K562 (cell line): ENCODE measurements around the gene PTPRU. TPM values are rescaled to one million over a fixed set of nuclear protein-coding genes. Genes with fewer than 3 reads are reported as not detected.

Experiments used
- BMI1 ChIP-seq: fragments of 150-350 bp; IDR thresholded peaks from 2 replicates; pipeline ENCODE4 v1.6.1; 2014; ENCODE audit warnings: low read length
- CBFB ChIP-seq: sonication (generic); formaldehyde crosslinking; IDR thresholded peaks from 2 replicates; pipeline ENCODE4 v1.4.0; 2020; ENCODE audit warnings: mild to moderate bottlenecking, missing genetic modification reagents
- CBX8 ChIP-seq: fragments of 200-600 bp; sonication (generic); IDR thresholded peaks from 2 replicates; pipeline ENCODE4 v1.6.1; 2012; ENCODE audit warnings: borderline replicate concordance, mixed run types, low read depth, mild to moderate bottlenecking, moderate library complexity, mixed read lengths, low read length, control low read depth, inconsistent platforms; ENCODE audit not compliant: poor library complexity, severe bottlenecking; ENCODE audit errors: extremely low read depth
- CEBPG ChIP-seq, 3 experiments: fragments of 200-800 bp in 1 of 3; sonication (Bioruptor generic) in 1 of 3; sonication (generic) in 1 of 3; formaldehyde crosslinking in 1 of 3; IDR thresholded peaks in 2 of 3; conservative IDR thresholded peaks in 1 of 3; 2 replicates each; pipeline versions ENCODE4 v1.6.1 to v1.8.0; 2016 to 2022; ENCODE audit warnings: missing compliant biosample characterization in 2 of 3, missing genetic modification characterization in 2 of 3, mild to moderate bottlenecking in 1 of 3, missing genetic modification reagents in 1 of 3
- CHD4 ChIP-seq: fragments of 200-600 bp; sonication (generic); IDR thresholded peaks from 3 replicates; pipeline ENCODE4 v1.6.1; 2012; ENCODE audit warnings: low read depth, mild to moderate bottlenecking, mixed read lengths, low read length, inconsistent platforms; ENCODE audit not compliant: insufficient read depth, insufficient replicate concordance, poor library complexity, severe bottlenecking
- ETV5 ChIP-seq: sonication (generic); formaldehyde crosslinking; IDR thresholded peaks from 2 replicates; pipeline ENCODE4 v1.4.0; 2020; ENCODE audit warnings: low read depth, mild to moderate bottlenecking, missing genetic modification reagents
- HES1 ChIP-seq: fragments of 450-650 bp; IDR thresholded peaks from 2 replicates; pipeline ENCODE4 v1.6.1; 2016; ENCODE audit warnings: low read depth, mild to moderate bottlenecking, moderate library complexity
- HMBOX1 ChIP-seq: sonication (generic); IDR thresholded peaks from 2 replicates; pipeline ENCODE4 v1.6.1; 2016
- L3MBTL2 ChIP-seq: fragments of 450-650 bp; IDR thresholded peaks from 2 replicates; pipeline ENCODE4 v1.6.1; 2016; ENCODE audit warnings: mild to moderate bottlenecking, moderate library complexity
- POLR2B ChIP-seq: fragments of 450-650 bp; IDR thresholded peaks from 2 replicates; pipeline ENCODE4 v1.6.1; 2018; ENCODE audit warnings: low read depth; ENCODE audit not compliant: partially characterized antibody
- RBM22 ChIP-seq: fragments of 200-400 bp; formaldehyde crosslinking; IDR thresholded peaks from 2 replicates; pipeline ENCODE4 v1.6.1; 2018; ENCODE audit warnings: low read length, low read depth; ENCODE audit not compliant: poor library complexity, severe bottlenecking
- RFX5 ChIP-seq: IDR thresholded peaks from 2 replicates; pipeline ENCODE4 v1.6.1; 2011; ENCODE audit warnings: low read depth, mild to moderate bottlenecking, improper control_type of control experiment, low read length
- SP1 ChIP-seq: sonication (generic); formaldehyde crosslinking; IDR thresholded peaks from 2 replicates; pipeline ENCODE4 v1.8.1; 2022; ENCODE audit warnings: mild to moderate bottlenecking, missing genetic modification reagents
- THRAP3 ChIP-seq: fragments of 450-650 bp; IDR thresholded peaks from 2 replicates; pipeline ENCODE4 v1.6.1; 2016; ENCODE audit warnings: mild to moderate bottlenecking, inconsistent platforms, borderline replicate concordance
- VEZF1 ChIP-seq: fragments of 200-800 bp; sonication (Bioruptor generic); IDR thresholded peaks from 2 replicates; pipeline ENCODE4 v1.6.1; 2017; ENCODE audit warnings: missing genetic modification characterization, missing compliant biosample characterization
- ZNF311 ChIP-seq: fragments of 250-450 bp; sonication (Bioruptor Pico); IDR thresholded peaks from 2 replicates; pipeline ENCODE4 v1.4.0; 2020; ENCODE audit warnings: mild to moderate bottlenecking, moderate library complexity
- polyA plus RNA-seq, 8 experiments: library from polyadenylated mRNA; depleted of rRNA in 4 of 8; stranded (reverse) in 5 of 8; unstranded in 3 of 8; fragments of >200 nt; fragmentation: Nextera tagmentation in 2 of 8; fragmentation: Illumina TruSeq in 1 of 8; extraction: Ambion mirVana in 2 of 8; extraction: Trizol in 1 of 8; gene quantifications; 2 replicates each; pipeline versions ENCODE4 v1.2.1 to v1.2.3, GENCODE V29; 2011 to 2014; ENCODE audit warnings: inconsistent platforms in 1 of 8, missing spikeins in 1 of 8
- total RNA-seq, 7 experiments: library from RNA; depleted of rRNA in 6 of 7; stranded (reverse); fragments of >200 nt in 6 of 7; fragmentation: Illumina TruSeq in 2 of 7; extraction: Trizol in 2 of 7; gene quantifications; 2 replicates each; pipeline versions ENCODE4 v1.2.1 to v1.2.3, GENCODE V29; 2011 to 2021; ENCODE audit warnings: low replicate concordance in 1 of 7
- TF ChIP-seq, protein P1 (sequence below): fragments of 450-650 bp; formaldehyde crosslinking; IDR thresholded peaks from 2 replicates; pipeline ENCODE4 v1.4.0; 2020; ENCODE audit warnings: mild to moderate bottlenecking, moderate library complexity
- TF ChIP-seq, protein P2 (sequence below): fragments of 250-450 bp; sonication (Bioruptor Pico); IDR thresholded peaks from 2 replicates; pipeline ENCODE4 v1.8.0; 2021; ENCODE audit warnings: moderate library complexity, mild to moderate bottlenecking, inconsistent platforms
- TF ChIP-seq, protein P3 (sequence below): fragments of 200-800 bp; sonication (Bioruptor generic); IDR thresholded peaks from 2 replicates; pipeline ENCODE4 v1.6.1; 2017; ENCODE audit warnings: missing genetic modification characterization, missing compliant biosample characterization

The PTPRU gene
- total and polyA plus RNA-seq, 9 of the 15 experiments (the other 6 are each of a cell fraction or from before 2014, with no cell fraction given) = 0.01 to 2.9 (median 1.0) TPM

GRCh38 chr1:29249170-29249691 lies 12.9 kb downstream of the PTPRU start (continued):
- TF ChIP-seq CHD4 (no peak), ZNF311 (CRISPR knock-in tag) (no peak), RFX5 (no peak), BMI1 (no peak), HMBOX1 (no peak), CEBPG (CRISPR knock-in tag; IDR thresholded peaks at IDR 0.05) (no peak; the same call in 1 of the 2 replicates), CEBPG (tag; conservative IDR thresholded peaks at IDR 0.05 in 1 of 2, IDR thresholded peaks at IDR 0.05 in 1 of 2) (0 out of 4 replicates have a peak, but pooled peaks of 1 of the 2 experiments have one; percentile 52), HES1 (no peak), THRAP3 (no peak), POLR2B (no peak), L3MBTL2 (no peak), CBX8 (no peak), RBM22 (no peak), CBFB (no peak), VEZF1 (0 out of 2 replicates have a peak, but pooled peaks have one; percentile 22), SP1 (no peak), ETV5 (CRISPR knock-in tag) (peak; percentile 91)
- TF ChIP-seq, protein P1, sequence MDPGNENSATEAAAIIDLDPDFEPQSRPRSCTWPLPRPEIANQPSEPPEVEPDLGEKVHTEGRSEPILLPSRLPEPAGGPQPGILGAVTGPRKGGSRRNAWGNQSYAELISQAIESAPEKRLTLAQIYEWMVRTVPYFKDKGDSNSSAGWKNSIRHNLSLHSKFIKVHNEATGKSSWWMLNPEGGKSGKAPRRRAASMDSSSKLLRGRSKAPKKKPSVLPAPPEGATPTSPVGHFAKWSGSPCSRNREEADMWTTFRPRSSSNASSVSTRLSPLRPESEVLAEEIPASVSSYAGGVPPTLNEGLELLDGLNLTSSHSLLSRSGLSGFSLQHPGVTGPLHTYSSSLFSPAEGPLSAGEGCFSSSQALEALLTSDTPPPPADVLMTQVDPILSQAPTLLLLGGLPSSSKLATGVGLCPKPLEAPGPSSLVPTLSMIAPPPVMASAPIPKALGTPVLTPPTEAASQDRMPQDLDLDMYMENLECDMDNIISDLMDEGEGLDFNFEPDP = no peak
- TF ChIP-seq, protein P2, sequence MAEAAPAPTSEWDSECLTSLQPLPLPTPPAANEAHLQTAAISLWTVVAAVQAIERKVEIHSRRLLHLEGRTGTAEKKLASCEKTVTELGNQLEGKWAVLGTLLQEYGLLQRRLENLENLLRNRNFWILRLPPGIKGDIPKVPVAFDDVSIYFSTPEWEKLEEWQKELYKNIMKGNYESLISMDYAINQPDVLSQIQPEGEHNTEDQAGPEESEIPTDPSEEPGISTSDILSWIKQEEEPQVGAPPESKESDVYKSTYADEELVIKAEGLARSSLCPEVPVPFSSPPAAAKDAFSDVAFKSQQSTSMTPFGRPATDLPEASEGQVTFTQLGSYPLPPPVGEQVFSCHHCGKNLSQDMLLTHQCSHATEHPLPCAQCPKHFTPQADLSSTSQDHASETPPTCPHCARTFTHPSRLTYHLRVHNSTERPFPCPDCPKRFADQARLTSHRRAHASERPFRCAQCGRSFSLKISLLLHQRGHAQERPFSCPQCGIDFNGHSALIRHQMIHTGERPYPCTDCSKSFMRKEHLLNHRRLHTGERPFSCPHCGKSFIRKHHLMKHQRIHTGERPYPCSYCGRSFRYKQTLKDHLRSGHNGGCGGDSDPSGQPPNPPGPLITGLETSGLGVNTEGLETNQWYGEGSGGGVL (CRISPR knock-in tag) = no peak
- TF ChIP-seq, protein P3, sequence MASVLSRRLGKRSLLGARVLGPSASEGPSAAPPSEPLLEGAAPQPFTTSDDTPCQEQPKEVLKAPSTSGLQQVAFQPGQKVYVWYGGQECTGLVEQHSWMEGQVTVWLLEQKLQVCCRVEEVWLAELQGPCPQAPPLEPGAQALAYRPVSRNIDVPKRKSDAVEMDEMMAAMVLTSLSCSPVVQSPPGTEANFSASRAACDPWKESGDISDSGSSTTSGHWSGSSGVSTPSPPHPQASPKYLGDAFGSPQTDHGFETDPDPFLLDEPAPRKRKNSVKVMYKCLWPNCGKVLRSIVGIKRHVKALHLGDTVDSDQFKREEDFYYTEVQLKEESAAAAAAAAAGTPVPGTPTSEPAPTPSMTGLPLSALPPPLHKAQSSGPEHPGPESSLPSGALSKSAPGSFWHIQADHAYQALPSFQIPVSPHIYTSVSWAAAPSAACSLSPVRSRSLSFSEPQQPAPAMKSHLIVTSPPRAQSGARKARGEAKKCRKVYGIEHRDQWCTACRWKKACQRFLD (CRISPR knock-in tag) = no peak
